ENCODE data around the gene ADAMTS15. TPM values are rescaled to one million over a fixed set of nuclear protein-coding genes. Genes with fewer than 3 reads are reported as not detected.

The ADAMTS15 gene
- total RNA-seq: 1 to 10 TPM; 4.0 to 9.9 TPM

- H3K4me1 ChIP-seq: peaks cover 7% of the 10 kb centered on the region
- no peaks in the 10 kb centered on the region for H3K27me3 ChIP-seq
- no peak for TF ChIP-seq CTCF (IDR thresholded peaks at IDR 0.05)
- peak within 1 kb of the TSS; percentile 64 for H3K27ac ChIP-seq
- no peaks in the 10 kb centered on the region for H3K36me3 ChIP-seq
- no peaks in the 10 kb centered on the region for H3K9me3 ChIP-seq
- intact Hi-C loops (cut with DNase I): loop anchor here (5.0 kb wide), 1 partner anchor 334 kb away; no protein-coding TSS in a partner anchor
- H3K4me3 ChIP-seq: peak within 1 kb of the TSS; percentile 42
- DNase-seq: peak; percentile 87
- peak within 1 kb of the TSS; percentile 52 to 67 for H3K9ac ChIP-seq (ENCODE audit: low read depth in 2 of 2, low read length in 2 of 2)
Measured at GRCh38 chr11:130448416-130449309, at the start of gene ADAMTS15. TSS of gene ADAMTS15 (plus strand) at chr11:130448645. CDS start at chr11:130448974, 329 bp downstream.

- H3K9me3 ChIP-seq: no peaks in the 10 kb centered on the region
- H3K9ac ChIP-seq (ENCODE audit: low read depth in 2 of 2, low read length in 2 of 2): no peak overlapping the region
- no peak overlapping the region for H3K4me3 ChIP-seq
- DNase-seq: no peak
- H3K27ac ChIP-seq: no peak overlapping the region
- H3K4me1 ChIP-seq: no peaks in the 10 kb centered on the region
- no peak for TF ChIP-seq CTCF (IDR thresholded peaks at IDR 0.05)
- no peaks in the 10 kb centered on the region for H3K27me3 ChIP-seq
- intact Hi-C loops (cut with DNase I): no loop called here
- H3K36me3 ChIP-seq: no peaks in the 10 kb centered on the region
Measured at GRCh38 chr11:130399196-130399595, 49.2 kb upstream of the ADAMTS15 start.

GRCh38 chr11:130400781-130401483, 47.5 kb upstream of the ADAMTS15 start:
- H3K9me3 ChIP-seq: no peaks in the 10 kb centered on the region
- H3K27ac ChIP-seq: no peak overlapping the region
- no peak for DNase-seq
- no peaks in the 10 kb centered on the region for H3K27me3 ChIP-seq
- no peak for TF ChIP-seq CTCF (IDR thresholded peaks at IDR 0.05)
- no peaks in the 10 kb centered on the region for H3K36me3 ChIP-seq
- H3K4me3 ChIP-seq: no peak overlapping the region
- no peak overlapping the region for H3K9ac ChIP-seq (ENCODE audit: low read depth in 2 of 2, low read length in 2 of 2)
- H3K4me1 ChIP-seq: no peaks in the 10 kb centered on the region
- intact Hi-C loops (cut with DNase I): no loop called here

GRCh38 chr11:130402570-130402969, 45.9 kb upstream of the ADAMTS15 start:
- no peaks in the 10 kb centered on the region for H3K36me3 ChIP-seq

More at GRCh38 chr11:130402570-130402969, 45.9 kb upstream of the ADAMTS15 start:
- no peak for TF ChIP-seq CTCF (IDR thresholded peaks at IDR 0.05)
- no peaks in the 10 kb centered on the region for H3K4me1 ChIP-seq
- no peak for DNase-seq
- no peak overlapping the region for H3K4me3 ChIP-seq
- H3K9ac ChIP-seq (ENCODE audit: low read depth in 2 of 2, low read length in 2 of 2): no peak overlapping the region
- no peaks in the 10 kb centered on the region for H3K9me3 ChIP-seq
- no peaks in the 10 kb centered on the region for H3K27me3 ChIP-seq
- intact Hi-C loops (cut with DNase I): no loop called here
- H3K27ac ChIP-seq: peak overlapping the region; percentile 44

Measured in colonic mucosa (tissue), 4 donors.